Neural crest cell (in vitro differentiated cells): ENCODE results near the gene PTAFR. TPM values are rescaled to one million over a fixed set of nuclear protein-coding genes. Genes with fewer than 3 reads are reported as not detected.

Experiments
- DNase-seq: peaks from one replicate; pipeline ENCODE4 v3.0.0; 2021; ENCODE audit warnings: low read depth, mixed read lengths, low spot score
- H3K27ac Mint-ChIP-seq: one replicate; pipeline ENCODE4 v1.8.0; 2021; ENCODE audit warnings: mild to moderate bottlenecking, mixed read lengths; ENCODE audit not compliant: unreplicated experiment
- H3K27me3 Mint-ChIP-seq: 2 replicates; pipeline ENCODE4 v1.8.0; 2021; ENCODE audit warnings: low read depth, mild to moderate bottlenecking, mixed read lengths
- H3K36me3 Mint-ChIP-seq: 2 replicates; pipeline ENCODE4 v1.8.0; 2021; ENCODE audit warnings: low read depth, mild to moderate bottlenecking, mixed read lengths
- H3K4me1 Mint-ChIP-seq: 2 replicates; pipeline ENCODE4 v1.8.0; 2021; ENCODE audit warnings: mixed read lengths
- H3K4me3 Mint-ChIP-seq: one replicate; pipeline ENCODE4 v1.8.0; 2021; ENCODE audit warnings: mild to moderate bottlenecking, mixed read lengths
- H3K9me3 Mint-ChIP-seq: 2 replicates; pipeline ENCODE4 v1.8.0; 2021; ENCODE audit warnings: mixed read lengths
- total RNA-seq: library from RNA; stranded (reverse); gene quantifications from 2 replicates; pipeline ENCODE4 v1.2.1, GENCODE V29; 2021
- TF ChIP-seq, protein P1 (sequence below): fragments of 200-600 bp; sonication (generic); conservative IDR thresholded peaks from 2 replicates; pipeline ENCODE4 v1.5.0; 2021; ENCODE audit warnings: antibody characterized with exemption, mild to moderate bottlenecking

Gene PTAFR
- total RNA-seq, 1 donor from 2014 or later = 0.28 TPM

GRCh38 chr1:28161751-28162150, 14.7 kb downstream of the PTAFR start:
- Mint-ChIP-seq H3K9me3 (peaks cover 3% of the 10 kb centered on the region), H3K4me1 (peaks cover 10% of the 10 kb centered on the region), H3K4me3 (no peak overlapping the region), H3K27me3 (no peaks in the 10 kb centered on the region), H3K27ac (peak overlapping the region; percentile 94), H3K36me3 (no peaks in the 10 kb centered on the region)
- TF ChIP-seq, protein P1, sequence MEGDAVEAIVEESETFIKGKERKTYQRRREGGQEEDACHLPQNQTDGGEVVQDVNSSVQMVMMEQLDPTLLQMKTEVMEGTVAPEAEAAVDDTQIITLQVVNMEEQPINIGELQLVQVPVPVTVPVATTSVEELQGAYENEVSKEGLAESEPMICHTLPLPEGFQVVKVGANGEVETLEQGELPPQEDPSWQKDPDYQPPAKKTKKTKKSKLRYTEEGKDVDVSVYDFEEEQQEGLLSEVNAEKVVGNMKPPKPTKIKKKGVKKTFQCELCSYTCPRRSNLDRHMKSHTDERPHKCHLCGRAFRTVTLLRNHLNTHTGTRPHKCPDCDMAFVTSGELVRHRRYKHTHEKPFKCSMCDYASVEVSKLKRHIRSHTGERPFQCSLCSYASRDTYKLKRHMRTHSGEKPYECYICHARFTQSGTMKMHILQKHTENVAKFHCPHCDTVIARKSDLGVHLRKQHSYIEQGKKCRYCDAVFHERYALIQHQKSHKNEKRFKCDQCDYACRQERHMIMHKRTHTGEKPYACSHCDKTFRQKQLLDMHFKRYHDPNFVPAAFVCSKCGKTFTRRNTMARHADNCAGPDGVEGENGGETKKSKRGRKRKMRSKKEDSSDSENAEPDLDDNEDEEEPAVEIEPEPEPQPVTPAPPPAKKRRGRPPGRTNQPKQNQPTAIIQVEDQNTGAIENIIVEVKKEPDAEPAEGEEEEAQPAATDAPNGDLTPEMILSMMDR = no peak
- no peak for DNase-seq

DNA sequence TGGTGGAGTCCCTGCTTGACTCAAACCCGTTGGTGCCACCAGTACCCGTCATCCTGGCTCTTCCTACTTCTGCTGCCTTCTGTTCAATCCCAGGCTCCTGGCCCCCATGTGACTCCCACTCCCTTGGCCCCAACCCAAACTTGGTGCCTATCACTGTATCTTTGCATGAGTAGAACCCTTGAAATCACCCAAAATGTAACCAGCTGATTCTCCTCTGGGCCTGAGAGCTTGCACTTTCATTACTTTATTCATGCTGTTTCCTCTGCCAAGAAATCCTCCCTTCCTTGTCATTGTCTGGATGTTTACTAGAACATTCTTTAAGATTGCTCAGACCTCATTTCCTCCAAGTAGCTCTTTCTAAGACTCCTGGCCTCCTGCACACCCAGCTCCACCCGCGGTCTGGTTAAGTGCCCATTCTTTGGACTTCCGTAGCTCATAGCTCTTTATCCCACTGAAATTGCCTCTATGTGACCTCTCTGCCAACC, 15.7 kb downstream of the PTAFR start:
- peaks cover 10% of the 10 kb centered on the region for H3K4me1 Mint-ChIP-seq
- no peak overlapping the region for H3K4me3 Mint-ChIP-seq
- H3K9me3 Mint-ChIP-seq = peaks cover under 1% of the 10 kb centered on the region
- TF ChIP-seq, protein P1 = no peak
- DNase-seq = no peak
- H3K27me3 Mint-ChIP-seq = no peaks in the 10 kb centered on the region
- H3K36me3 Mint-ChIP-seq = no peaks in the 10 kb centered on the region
- no peak overlapping the region for H3K27ac Mint-ChIP-seq

- no peaks in the 10 kb centered on the region for H3K36me3 Mint-ChIP-seq
- no peak overlapping the region for H3K4me3 Mint-ChIP-seq
- no peak for DNase-seq
- TF ChIP-seq, protein P1 = no peak
- no peaks in the 10 kb centered on the region for H3K27me3 Mint-ChIP-seq
- peaks cover 10% of the 10 kb centered on the region for H3K4me1 Mint-ChIP-seq
- H3K9me3 Mint-ChIP-seq = no peaks in the 10 kb centered on the region
- no peak overlapping the region for H3K27ac Mint-ChIP-seq
Observed at GRCh38 chr1:28159680-28160079, 16.8 kb downstream of the PTAFR start.

DNA sequence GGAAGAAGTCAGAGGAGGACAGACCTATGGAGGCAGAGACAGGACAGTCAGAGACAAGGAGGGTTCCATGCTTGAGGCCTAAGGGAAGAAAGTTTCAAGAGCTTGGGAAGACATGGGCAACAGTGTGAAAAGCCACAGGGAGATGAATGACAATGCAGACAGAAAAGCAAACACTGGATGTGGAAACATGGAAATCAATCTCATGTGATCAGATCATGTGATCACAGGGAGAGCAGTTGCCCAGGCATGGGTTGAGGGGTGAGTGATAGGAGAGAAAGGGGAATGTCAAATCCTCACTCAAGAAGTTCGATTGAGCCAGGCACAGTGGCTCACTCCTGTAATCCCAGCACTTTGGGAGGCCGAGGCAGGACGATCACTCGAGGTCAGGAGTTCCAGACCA, 17.2 kb downstream of the PTAFR start:
- Mint-ChIP-seq H3K4me1 (peaks cover 7% of the 10 kb centered on the region), H3K27ac (no peak overlapping the region), H3K4me3 (no peak overlapping the region), H3K9me3 (no peaks in the 10 kb centered on the region), H3K36me3 (no peaks in the 10 kb centered on the region), H3K27me3 (no peaks in the 10 kb centered on the region)
- TF ChIP-seq, protein P1 = no peak
- no peak for DNase-seq

GRCh38 chr1:28157894-28158293, 18.6 kb downstream of the PTAFR start:
- H3K4me3 Mint-ChIP-seq = no peak overlapping the region
- H3K27ac Mint-ChIP-seq = no peak overlapping the region
- no peaks in the 10 kb centered on the region for H3K27me3 Mint-ChIP-seq
- no peaks in the 10 kb centered on the region for H3K36me3 Mint-ChIP-seq
- H3K9me3 Mint-ChIP-seq = no peaks in the 10 kb centered on the region
- DNase-seq = no peak
- TF ChIP-seq, protein P1 = no peak
- no peaks in the 10 kb centered on the region for H3K4me1 Mint-ChIP-seq

GRCh38 chr1:28156821-28157220, 19.7 kb downstream of the PTAFR start:
- no peak overlapping the region for H3K4me3 Mint-ChIP-seq
- H3K36me3 Mint-ChIP-seq = no peaks in the 10 kb centered on the region
- no peak overlapping the region for H3K27ac Mint-ChIP-seq
- no peaks in the 10 kb centered on the region for H3K9me3 Mint-ChIP-seq
- no peak for DNase-seq
- no peaks in the 10 kb centered on the region for H3K4me1 Mint-ChIP-seq
- TF ChIP-seq, protein P1 = no peak
- no peaks in the 10 kb centered on the region for H3K27me3 Mint-ChIP-seq
